ENCODE results near the gene CLIC4.

The CLIC4 gene

GRCh38 chr1:24825174-24825573, 79.9 kb downstream of the CLIC4 start:
- TF ChIP-seq CTCF (IDR thresholded peaks at IDR 0.05; ENCODE audit: insufficient read depth, low read length, poor library complexity, severe bottlenecking) = no peak
- no peak for DNase-seq (ENCODE audit: extremely low read depth, insufficient read length)
- Histone ChIP-seq H3K27me3 (replicated peaks; ENCODE audit: control insufficient read depth, insufficient read depth, low read length) (no peaks in the 10 kb centered on the region), H3K4me3 (replicated peaks; ENCODE audit: low read depth, low read length) (no peak overlapping the region), H3K36me3 (ENCODE audit: control insufficient read depth, insufficient read depth, low read length) (no peaks in the 10 kb centered on the region; the same call in 1 of the 2 replicates)

- Histone ChIP-seq H3K36me3 (ENCODE audit: control insufficient read depth, insufficient read depth, low read length) (no peaks in the 10 kb centered on the region; the same call in 1 of the 2 replicates), H3K4me3 (replicated peaks; ENCODE audit: low read depth, low read length) (no peak overlapping the region), H3K27me3 (replicated peaks; ENCODE audit: control insufficient read depth, insufficient read depth, low read length) (no peaks in the 10 kb centered on the region)
- no peak for TF ChIP-seq CTCF (IDR thresholded peaks at IDR 0.05; ENCODE audit: insufficient read depth, low read length, poor library complexity, severe bottlenecking)
- no peak for DNase-seq (ENCODE audit: extremely low read depth, insufficient read length)
These were observed 81.3 kb downstream of the CLIC4 start for GRCh38 chr1:24826510-24826909.

- no peak for TF ChIP-seq CTCF (IDR thresholded peaks at IDR 0.05; ENCODE audit: insufficient read depth, low read length, poor library complexity, severe bottlenecking)
- H3K36me3 ChIP-seq (ENCODE audit: control insufficient read depth, insufficient read depth, low read length) = no peaks in the 10 kb centered on the region
- H3K27me3 ChIP-seq (replicated peaks; ENCODE audit: control insufficient read depth, insufficient read depth, low read length) = no peaks in the 10 kb centered on the region
- no peak for DNase-seq (ENCODE audit: extremely low read depth, insufficient read length)
- H3K4me3 ChIP-seq (replicated peaks; ENCODE audit: low read depth, low read length) = no peak overlapping the region
These were observed 82.3 kb downstream of the CLIC4 start for GRCh38 chr1:24827379-24828135.

GRCh38 chr1:24828183-24828886, 83.1 kb downstream of the CLIC4 start:
- no peak for TF ChIP-seq CTCF (IDR thresholded peaks at IDR 0.05; ENCODE audit: insufficient read depth, low read length, poor library complexity, severe bottlenecking)
- DNase-seq (ENCODE audit: extremely low read depth, insufficient read length) = no peak

GRCh38 chr1:24828887-24829192, 83.6 kb downstream of the CLIC4 start:
- no peak for TF ChIP-seq CTCF (IDR thresholded peaks at IDR 0.05; ENCODE audit: insufficient read depth, low read length, poor library complexity, severe bottlenecking)
- Histone ChIP-seq H3K27me3 (replicated peaks; ENCODE audit: control insufficient read depth, insufficient read depth, low read length) (no peaks in the 10 kb centered on the region), H3K4me3 (replicated peaks; ENCODE audit: low read depth, low read length) (no peak overlapping the region), H3K36me3 (ENCODE audit: control insufficient read depth, insufficient read depth, low read length) (no peaks in the 10 kb centered on the region)
- no peak for DNase-seq (ENCODE audit: extremely low read depth, insufficient read length)

More at GRCh38 chr1:24828183-24828886, 83.1 kb downstream of the CLIC4 start:
- H3K27me3 ChIP-seq (replicated peaks; ENCODE audit: control insufficient read depth, insufficient read depth, low read length) = no peaks in the 10 kb centered on the region
- no peaks in the 10 kb centered on the region for H3K36me3 ChIP-seq (ENCODE audit: control insufficient read depth, insufficient read depth, low read length)
- H3K4me3 ChIP-seq (replicated peaks; ENCODE audit: low read depth, low read length) = no peak overlapping the region

Data from GM06990 (cell line).